ENCODE results near the gene NHLRC4.

Gene NHLRC4

GRCh38 chr16:566475-567372 lies at the start of gene NHLRC4:
NHLRC4 (plus strand) TSS chr16:567005; CDS start chr16:568048, 1,043 bp downstream.
- no peak for DNase-seq

- DNase-seq, result no peak
Observed at GRCh38 chr16:518858-519257, 47.9 kb upstream of the NHLRC4 start.

GRCh38 chr16:519425-519824 lies 47.4 kb upstream of the NHLRC4 start:
- DNase-seq, result no peak

- no peak for DNase-seq
Observed at GRCh38 chr16:519841-520687, 46.7 kb upstream of the NHLRC4 start.

- DNase-seq, result no peak
Observed at GRCh38 chr16:520847-521246, 46.0 kb upstream of the NHLRC4 start.

- no peak for DNase-seq
Observed at GRCh38 chr16:521381-522210, 45.2 kb upstream of the NHLRC4 start.

- DNase-seq, result no peak
Observed at GRCh38 chr16:522320-523096, 44.3 kb upstream of the NHLRC4 start.

GRCh38 chr16:523097-523741 lies 43.6 kb upstream of the NHLRC4 start:
- DNase-seq, result no peak

- no peak for DNase-seq
Observed at GRCh38 chr16:524274-525040, 42.3 kb upstream of the NHLRC4 start.

GRCh38 chr16:525123-525519 lies 41.7 kb upstream of the NHLRC4 start:
- DNase-seq, result no peak

- no peak for DNase-seq
Observed at GRCh38 chr16:525520-526180, 41.2 kb upstream of the NHLRC4 start.

- no peak for DNase-seq
Observed at GRCh38 chr16:526181-527014, 40.4 kb upstream of the NHLRC4 start.

GRCh38 chr16:527015-527903 lies 39.5 kb upstream of the NHLRC4 start, which contains the start of gene CAPN15:
CAPN15 (plus strand) TSS chr16:527712; CDS start chr16:546839, 19,127 bp downstream.
- DNase-seq, result peak; percentile 78 to 89

GRCh38 chr16:528111-529011 lies 38.4 kb upstream of the NHLRC4 start:
- no peak for DNase-seq

- DNase-seq, result no peak
Observed at GRCh38 chr16:529012-529575, 37.7 kb upstream of the NHLRC4 start.

GRCh38 chr16:530111-530817 lies 36.5 kb upstream of the NHLRC4 start:
- DNase-seq, result no peak

All from hippocampal formation (tissue), 2 donors.